ENCODE data around the gene RP2.

GRCh38 chrX:46836701-46837557, at the start of gene RP2:
- peak in 6 of 12 donors; percentile 11 to 48 (median 28) for TF ChIP-seq CTCF (IDR thresholded peaks at IDR 0.05)
- peak; percentile 41 to 92 for TF ChIP-seq POLR2A (IDR thresholded peaks at IDR 0.05)

Data from heart left ventricle (tissue), 13 donors.